ENCODE results near the gene MCCC1.
"Not testable (repeated sequence)": the region's sequence is repeated elsewhere in the genome, so short reads cannot be mapped to it uniquely, and the experiment has no call there.

The MCCC1 gene

DNA sequence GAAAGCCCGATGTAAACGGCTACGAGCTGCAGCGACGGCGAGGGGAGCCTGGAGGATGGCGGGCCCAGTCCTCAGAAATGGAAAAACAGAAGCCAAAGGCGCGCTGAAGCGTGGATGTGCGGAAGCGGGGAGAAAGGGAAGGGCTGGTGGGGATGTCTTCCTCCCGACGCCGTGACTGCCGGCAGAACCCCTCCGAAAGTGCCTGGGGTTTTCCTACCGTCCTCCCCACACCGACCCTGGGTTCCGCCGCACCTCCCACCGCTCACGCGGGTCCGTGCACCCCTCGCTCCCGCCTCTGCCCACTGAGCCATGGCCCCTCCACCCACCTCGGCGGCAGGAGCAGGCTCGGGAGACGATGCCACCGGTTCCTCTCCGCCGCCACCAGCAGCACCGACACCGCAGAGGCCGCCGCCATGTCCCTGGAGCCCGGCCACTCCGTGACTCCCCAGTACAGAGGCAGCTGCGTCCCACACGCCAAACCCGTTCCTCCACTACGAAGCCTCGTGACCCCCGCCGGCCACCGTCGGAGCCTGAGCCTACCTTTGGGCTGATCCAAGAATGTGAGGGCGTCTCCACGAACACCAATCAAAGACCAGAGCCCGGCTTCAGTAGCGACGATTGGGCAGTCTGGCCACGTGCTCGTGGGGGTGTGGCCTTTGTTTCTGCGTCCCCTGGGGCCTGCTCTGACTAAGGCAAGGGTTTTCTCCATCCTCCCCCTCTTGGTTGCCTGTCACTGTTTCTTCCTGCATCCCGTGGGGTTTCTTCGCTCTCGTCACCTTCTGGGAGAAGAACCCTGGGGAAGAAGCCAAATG, at the start of gene MCCC1:
Gene MCCC1 (minus strand): TSS at position 471 of the 812 bp plus-strand sequence. CDS start 56 bp downstream, at position 415.
- peak; percentile 99 for DNase-seq

DNA sequence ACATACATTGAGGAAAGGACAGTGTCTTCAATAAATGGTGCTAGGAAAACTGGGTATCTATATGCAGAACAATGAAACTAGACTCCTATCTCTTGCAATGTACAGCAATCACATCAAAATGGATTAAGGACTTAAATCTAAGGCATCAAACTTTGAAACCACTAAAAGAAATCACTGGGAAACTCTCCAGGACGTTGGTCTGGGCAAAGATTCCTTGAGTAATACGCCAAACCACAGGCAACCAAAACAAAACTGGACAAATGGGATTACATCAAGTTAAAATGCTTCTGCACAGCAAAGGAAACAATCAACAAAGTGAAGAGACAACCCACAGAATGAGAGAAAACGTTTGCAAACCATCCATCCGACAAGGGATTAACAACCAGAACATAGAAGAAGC, 48.8 kb upstream of the MCCC1 start:
- DNase-seq = no peak

DNA sequence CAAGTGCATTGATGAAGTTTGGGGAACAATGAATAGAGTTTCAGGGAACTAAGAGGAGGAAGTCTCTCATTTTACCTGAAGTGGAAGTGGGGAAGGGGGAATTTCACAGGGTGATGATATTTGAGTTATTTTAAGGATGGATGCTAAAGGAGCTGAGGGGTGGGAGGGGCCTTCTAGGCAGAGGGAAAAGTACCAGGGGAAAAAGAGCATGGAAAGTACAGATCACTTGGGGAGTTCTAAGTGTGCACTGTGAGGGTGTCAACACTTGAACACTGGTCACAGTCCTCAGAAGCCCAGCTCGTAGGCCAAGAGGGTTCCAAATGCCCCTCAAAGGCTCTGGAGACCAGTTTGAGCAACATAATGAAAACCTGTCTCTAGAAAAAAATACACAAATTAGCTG, 45.1 kb upstream of the MCCC1 start:
- no peak for DNase-seq

DNA sequence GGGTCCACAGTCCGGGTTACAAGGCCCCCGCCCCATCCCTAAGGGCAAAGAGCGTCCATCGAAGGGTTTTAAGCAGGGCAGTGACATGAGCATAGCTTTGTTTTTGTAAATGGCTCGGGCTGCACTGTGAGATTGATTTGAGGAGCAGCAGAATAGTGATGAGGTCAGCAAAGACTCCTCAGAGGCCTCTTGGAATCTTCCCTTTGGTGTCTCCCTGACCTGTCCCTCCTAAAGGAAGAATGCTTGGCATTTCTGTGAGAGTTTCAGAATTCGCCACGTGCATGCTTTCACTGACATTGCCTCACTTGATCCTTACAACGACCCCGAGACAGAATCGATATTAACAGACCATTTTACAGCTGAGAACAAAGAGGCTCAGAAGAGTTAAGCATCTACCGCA, 42.9 kb upstream of the MCCC1 start:
- DNase-seq = no peak

DNA sequence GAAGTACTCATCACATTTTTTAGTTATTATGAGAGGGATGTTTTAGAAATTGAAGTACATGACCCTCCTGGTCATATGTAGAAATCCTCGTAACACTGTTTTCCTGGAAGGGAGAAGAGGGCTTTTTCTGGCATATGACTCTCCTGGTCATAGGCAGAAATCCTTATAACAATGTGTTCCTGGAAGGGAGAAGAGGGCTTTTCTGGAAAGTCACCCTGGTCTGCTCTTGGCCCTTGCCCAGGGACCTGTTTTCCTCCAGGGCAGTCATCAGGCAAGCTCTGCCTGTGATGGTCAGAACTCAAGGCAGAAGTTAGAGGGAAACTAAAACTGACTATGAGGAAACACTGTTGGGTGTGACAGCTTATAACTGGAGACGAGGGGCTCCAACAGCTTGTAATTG, 35.5 kb upstream of the MCCC1 start:
- DNase-seq = no peak

DNA sequence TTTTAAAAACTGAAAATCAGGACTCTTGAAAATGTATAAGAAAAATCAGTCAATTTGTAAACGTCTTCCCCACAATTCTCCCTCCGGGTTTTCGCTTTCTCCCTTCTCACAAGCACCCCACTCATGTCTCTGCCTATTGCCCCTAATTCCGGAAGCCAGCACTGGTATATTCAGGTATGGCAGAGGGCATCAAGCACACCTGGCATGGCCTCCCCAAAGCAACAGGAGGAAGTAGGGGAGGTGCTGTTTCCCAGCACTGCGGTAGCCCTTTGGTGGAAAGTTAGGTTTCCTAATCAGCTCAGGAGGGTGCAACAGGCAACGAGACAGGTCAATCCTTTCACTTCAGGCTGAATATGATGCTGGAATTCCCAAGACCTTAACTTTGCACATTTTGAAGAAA, 33.1 kb upstream of the MCCC1 start:
- DNase-seq = no peak

DNA sequence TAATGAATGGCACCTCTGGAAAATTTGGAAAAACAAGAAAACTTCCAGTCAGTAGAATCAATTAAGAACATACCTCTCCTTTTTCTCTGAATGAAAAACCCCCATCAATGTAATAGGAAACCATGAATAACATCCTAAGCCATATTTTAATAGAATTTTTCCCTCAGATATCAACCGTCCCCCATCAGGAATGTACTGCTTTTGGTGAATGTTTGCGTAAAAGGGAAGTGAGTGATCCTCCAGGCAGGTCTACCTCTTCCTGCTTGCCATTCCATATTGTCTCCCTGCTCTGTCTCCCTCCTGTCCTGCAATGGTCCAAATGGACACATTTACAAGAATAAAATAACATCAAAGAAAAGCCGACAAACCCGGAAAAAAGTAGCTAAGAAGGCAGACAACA, 32.4 kb upstream of the MCCC1 start:
- no peak for DNase-seq

DNA sequence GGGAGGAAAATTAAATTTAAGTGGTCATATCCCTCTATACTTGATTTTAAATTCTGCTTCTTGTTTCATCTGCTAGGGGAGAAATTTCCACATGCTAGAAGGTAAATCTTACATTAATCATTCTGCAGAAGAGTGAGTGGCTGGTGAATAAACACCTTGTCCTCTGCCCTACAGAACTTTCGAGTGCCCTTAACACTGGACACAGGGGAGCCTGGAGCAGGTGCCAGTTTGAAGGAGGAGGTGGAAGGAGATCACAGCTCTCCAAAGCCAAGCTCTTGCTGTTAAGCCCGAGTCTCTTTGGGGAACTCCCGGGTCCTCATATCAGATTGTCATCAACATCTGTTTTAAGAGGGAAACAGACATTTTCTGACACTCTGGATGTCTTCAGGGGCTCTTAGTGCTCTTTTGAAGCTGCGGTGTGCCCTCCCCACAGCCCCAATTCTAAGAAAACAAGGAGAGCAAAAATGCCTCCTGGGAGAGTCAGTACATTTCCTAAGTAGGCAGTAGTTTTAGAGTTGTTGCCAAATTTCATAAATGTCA, 32.0 kb upstream of the MCCC1 start:
- DNase-seq = no peak

DNA sequence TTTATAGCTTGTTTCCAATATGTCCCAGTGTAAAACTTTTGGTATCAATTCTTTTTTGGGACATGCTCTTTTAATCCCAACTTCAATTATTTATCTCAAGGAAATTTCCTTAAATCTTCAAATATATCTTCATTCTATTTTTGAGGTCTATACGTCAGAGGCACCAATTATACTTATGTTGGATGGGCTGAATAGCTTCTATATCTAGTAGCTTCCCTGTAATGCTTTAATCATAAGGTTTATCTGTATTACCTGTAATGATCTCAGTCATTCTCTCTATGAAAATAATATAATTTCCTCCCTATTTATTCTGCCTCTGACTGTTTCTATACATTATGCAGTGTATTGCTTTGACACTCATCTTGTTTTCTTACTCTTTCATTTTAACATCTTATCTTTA, 29.9 kb upstream of the MCCC1 start:
- no peak for DNase-seq

DNA sequence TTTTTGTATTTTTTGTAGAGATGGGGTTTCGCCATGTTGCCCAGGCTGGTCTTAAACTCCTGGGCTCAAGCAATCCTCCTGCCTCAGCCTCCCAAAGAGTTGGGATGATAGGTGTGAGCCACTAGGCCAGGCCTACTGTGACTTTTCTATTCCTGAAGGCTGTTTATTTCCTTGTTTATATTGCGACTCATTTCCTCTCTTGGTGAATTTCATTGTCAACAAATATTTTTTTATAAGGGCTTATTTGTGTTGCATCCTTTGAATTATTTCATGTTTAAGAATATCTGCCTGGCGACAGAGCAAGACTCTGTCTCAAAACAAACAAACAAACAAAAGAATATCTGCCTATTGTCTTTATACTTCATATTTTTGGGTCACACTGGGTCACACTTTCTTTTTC, 29.4 kb upstream of the MCCC1 start:
- DNase-seq = no peak

DNA sequence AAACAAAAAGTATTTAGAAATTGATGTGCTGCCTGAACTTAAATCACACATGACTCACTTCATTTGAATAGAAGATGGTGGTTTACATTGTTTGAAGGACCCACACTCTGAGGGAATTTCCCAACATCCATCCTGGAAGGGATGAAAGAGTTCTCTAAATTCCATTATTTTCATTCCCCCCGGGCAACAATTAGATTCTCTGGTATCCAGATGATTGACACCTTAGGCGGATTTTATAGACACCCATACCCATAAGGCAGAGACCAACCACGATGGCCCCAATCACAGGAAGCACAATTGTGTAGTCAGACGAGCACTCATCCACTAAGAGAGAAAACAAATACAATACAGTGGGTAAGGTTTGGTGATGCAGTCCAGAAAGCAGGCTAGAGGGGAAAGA, 24.6 kb upstream of the MCCC1 start:
- DNase-seq = no peak

DNA sequence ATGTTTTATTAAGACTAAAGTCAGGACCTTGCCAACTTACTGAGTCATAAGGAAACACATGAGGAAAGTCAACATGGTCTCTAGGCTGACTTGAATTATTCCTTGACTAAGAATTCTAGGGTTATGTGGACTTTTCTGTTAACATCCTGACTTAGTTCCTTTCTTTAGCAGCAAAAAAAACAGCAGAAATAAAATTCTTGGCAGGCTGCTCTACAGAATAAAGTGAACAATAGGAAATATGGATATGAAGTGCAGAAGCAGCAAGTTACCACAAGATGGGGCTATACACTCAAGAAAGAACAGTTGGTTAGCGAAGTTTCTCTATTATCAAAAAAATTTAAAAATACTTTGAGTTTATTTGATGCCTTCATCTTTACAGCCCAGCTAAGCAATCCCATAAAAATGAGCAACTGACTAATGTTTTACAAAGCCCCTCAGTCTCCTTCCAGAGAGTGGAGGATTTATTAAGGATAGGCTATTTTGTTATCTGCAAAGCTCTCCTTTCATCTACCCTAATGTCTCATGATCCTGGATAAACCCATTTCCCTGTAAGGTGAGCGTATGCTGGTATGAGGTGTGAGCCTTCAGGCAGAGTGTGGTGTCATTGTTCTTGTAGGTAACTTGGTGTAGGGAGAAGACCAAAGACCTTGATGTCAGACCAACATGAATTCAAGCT, 23.1 kb upstream of the MCCC1 start:
- peak; percentile 49 for DNase-seq

DNA sequence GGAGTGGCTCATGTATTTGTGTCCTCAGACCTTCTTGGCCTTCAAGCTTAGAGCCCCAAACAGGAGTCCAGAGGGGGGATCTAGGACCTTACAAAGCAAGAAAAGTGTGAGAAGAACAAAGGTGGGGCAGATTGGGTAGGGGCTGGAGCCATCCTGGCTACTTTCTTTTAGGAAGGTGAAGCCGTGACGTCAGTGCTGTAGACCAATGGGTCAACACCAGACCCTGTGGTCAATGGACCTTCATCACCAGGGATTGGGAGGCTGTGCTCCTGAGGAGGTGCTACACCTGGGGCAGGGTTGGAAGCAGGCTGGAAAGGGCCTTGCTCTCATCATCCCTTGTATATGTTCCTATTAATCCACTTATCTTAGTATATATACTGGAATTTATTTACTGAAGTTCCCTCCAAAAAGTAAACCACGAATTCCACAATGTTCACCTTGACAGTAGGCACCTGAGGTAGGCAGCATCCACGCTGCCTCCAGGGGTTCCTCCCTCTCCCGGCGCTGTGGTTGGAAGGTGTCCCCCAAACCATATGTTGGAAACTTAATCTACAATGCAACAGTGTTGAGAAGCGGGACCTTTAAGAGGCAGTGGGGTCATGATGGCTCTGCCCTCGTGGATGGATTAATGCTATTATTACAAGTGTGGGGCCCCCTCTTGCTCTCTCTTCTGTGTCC, 21.4 kb upstream of the MCCC1 start:
- DNase-seq = no peak

DNA sequence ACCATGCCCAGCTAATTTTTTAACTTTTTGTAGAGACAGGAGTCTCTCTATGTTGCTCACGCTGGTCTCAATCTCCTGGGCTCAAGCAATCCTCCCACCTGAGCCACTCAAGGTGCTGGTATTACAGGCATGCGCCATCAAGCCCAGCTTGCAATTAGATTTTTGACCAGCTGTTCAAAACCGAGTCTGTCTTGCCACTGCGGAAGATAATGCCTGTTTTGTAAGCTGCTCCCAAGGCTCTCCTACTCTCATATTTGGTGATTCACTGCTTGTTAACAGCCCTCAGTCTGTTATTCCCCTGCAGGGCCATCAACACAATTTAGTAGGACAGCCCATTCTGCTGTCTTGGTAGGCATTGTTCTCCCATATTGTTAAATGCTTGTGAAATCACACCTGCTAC, 17.8 kb upstream of the MCCC1 start:
- no peak for DNase-seq

DNA sequence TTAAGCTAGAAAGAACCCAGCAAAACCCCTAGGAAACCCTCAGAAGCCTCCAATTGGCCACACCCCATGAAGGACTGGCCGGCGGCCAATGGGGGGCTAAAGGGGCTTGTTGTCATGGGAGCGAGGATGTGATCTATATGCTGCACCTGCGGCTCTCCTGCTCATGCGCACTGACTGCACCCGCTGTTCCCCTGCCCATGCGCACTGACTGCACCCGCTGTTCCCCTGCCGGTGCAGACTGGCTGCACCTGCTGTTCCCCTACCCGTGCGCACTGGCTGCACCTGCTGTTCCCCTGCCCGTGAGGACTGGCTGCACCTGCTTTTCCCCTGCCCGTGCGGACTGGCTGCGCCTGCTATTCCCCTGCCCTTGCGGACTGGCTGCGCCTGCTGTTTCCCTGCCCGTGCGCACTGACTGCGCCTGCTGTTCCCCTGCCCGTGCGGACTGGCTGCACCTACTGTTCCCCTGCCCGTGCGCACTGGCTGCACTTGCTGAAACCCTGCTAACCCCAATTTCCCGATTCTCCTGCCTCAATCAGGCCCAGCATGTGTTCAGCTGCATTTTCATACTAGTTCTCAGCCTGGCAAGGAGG, 16.8 kb upstream of the MCCC1 start:
- peak; percentile 82 for DNase-seq

DNA sequence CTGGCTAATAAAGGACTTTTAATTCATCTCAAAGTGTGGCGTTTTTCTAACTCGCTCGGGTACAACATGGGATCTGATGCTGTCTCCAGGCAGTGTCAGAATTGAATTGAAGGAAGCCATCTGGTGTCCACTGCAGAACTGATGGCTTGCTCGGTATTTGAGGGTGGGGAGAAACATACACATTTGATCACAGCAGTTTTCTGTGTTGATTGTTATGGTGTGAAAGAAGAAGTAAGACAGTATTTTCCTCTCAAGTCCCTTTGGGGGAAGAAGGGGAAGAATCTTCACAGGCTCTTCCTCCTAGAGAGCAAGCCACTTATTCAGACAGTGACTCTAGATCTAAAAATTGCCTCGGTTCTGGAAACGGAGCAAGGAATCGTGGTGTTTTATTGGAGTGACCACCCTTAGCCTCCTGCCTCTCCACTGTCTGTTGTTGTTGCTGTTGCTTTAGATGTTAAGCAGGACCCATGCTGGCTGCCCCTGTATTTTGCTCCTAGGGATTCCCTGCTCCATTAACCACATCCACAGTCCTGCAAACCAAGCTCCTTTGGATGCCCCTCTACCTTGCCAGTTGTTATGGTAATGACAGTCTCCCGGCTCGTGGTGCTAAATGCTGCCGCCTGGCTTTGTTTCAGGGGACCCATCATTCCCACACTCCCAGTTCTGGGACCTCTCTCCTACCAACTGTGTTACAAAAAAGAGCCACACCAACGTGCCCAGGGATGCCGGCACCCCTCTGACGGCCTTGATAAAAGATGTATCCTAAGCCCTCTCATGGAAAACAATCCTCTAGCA, 15.3 kb upstream of the MCCC1 start:
- no peak for DNase-seq

DNA sequence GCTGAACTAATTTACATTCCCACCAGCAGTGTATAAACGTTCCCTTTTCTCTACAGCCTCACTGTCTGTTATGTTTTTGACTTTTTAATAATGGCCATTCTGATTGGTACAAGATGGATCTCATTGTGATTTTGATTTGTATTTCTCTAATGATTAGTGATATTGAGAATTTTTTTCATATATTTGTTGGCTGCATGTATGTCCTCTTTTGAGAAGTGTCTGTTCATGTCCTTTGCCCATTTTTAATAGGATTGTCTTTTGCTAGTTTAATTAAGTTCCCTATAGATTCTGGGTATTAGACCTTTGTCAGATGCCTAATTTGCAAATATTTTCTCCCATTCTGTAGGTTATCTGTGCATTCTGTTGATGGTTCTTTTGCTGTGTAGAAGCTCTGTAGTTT, 10.6 kb upstream of the MCCC1 start:
- not testable (repeated sequence) for DNase-seq

DNA sequence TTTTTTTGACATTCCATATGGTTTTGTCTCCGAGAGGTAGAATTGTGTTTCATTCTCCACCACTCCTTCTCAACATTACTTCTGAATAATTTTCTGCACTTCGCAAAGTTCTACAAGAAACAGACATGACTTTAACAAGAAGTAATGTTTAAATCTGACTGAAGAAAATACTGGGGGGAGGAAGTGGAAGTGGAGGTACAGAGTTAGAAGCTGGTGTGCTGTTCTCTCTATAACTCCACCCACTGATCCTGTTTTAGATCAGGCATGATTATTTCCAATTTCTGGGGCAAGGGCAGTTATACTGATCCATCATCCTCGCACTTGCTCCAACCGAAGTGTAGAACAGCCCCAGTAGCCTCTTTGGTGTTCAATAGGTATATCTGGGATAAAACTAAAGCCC, 9.2 kb upstream of the MCCC1 start:
- no peak for DNase-seq

DNA sequence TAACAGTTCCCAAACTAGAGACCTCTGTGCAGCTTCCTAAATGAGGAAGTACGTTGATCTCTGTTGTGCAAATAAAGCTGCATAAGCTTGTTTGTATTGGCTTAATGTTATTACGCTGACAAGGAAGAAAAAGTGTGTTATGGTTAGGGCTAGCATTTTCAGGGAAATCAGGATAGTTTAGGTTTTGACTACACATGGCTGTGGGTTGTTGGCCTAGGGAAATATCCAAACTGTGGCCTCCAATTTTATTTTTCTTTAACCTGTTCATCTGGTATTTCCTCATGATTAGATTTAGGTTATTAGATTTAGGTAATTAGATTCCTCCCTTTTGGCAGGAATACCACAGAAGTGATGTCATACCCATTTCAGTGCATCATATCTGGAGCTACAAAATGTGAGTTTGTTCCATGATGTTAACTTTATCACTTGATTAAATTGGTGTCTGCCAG, 8.7 kb upstream of the MCCC1 start:
- DNase-seq = no peak

DNA sequence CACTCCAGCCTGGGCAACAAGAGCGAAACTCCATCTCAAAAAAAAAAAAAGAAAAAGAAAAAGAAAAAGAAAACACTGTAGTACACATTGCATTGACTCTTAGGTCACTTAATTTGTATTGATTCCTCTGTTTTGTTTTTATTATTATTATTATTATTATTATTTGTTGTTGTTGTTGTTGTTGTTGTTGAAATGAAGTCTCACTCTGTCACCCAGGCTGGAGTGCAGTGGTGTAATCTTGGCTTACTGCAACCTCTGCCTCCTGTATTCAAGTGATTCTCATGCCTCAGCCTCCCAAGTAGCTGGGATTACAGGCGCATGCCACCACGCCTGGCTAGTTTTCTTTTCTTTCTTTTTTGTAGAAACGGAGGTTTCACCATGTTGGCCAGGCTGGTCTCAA, 8.1 kb upstream of the MCCC1 start:
- not testable (repeated sequence) for DNase-seq

DNA sequence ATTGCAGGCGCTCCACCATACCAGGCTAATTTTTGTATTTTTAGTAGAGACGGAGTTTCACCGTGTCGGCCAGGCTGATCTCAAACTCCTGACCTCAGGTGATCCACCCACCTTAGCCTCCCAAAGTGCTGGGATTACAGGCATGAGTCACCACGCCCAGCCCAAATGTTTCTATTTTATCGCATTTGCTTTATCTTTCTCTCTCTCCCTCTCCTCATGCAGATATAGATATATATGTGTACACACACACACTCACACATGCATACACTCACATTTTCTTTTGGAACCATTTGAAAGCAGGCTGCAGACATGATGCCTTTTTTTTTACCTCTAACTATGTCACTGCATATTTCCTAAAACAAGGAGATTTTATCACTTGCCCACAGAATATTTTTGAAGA, 7.3 kb upstream of the MCCC1 start:
- DNase-seq = no peak

DNA sequence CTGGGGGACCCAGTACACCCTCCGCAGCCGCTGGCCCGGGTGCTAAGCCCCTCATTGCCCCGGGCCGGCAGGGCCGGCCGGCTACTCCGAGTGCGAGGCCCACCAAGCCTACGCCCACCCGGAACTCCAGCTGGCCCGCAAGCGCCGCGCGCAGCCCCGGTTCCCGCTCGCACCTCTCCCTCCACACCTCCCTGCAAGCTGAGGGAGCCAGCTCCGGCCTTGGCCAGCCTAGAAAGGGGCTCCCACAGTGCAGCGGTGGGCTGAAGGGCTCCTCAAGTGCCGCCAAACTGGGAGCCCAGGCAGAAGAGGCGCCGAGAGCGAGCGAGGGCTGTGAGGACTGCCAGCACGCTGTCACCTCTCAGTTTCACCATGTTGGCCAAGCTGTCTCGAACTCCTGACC, 4.7 kb upstream of the MCCC1 start:
- DNase-seq = not testable (repeated sequence)

Data from activated CD4-positive, alpha-beta T cell treated with anti-CD3 and anti-CD28 coated beads, Interleukin-2, amount 50 U/mL, for 16 hours (primary cell).